ENCODE measurements around the gene CEP41.

CEP41 gene

GRCh38 chr7:130367088-130367755, 73.6 kb downstream of the CEP41 start:
- no peak for DNase-seq

- DNase-seq, result no peak
Measured at GRCh38 chr7:130366564-130366963, 74.3 kb downstream of the CEP41 start.

GRCh38 chr7:130365511-130366441, 75.0 kb downstream of the CEP41 start:
- no peak for DNase-seq

- no peak for DNase-seq
Measured at GRCh38 chr7:130365088-130365487, 75.7 kb downstream of the CEP41 start.

- no peak for DNase-seq
Measured at GRCh38 chr7:130364451-130364850, 76.4 kb downstream of the CEP41 start.

GRCh38 chr7:130363026-130363847, 77.6 kb downstream of the CEP41 start:
- no peak for DNase-seq

GRCh38 chr7:130362251-130362816, 78.5 kb downstream of the CEP41 start:
- no peak for DNase-seq

GRCh38 chr7:130361681-130362080, 79.1 kb downstream of the CEP41 start:
- DNase-seq, result no peak

- DNase-seq, result no peak
Measured at GRCh38 chr7:130360518-130360917, 80.3 kb downstream of the CEP41 start.

GRCh38 chr7:130359276-130359857, 81.4 kb downstream of the CEP41 start:
- DNase-seq, result no peak

GRCh38 chr7:130358471-130358870, 82.3 kb downstream of the CEP41 start:
- no peak for DNase-seq

- DNase-seq, result no peak
Measured at GRCh38 chr7:130356876-130357611, 83.8 kb downstream of the CEP41 start.

- no peak for DNase-seq
Measured at GRCh38 chr7:130356121-130356875, 84.5 kb downstream of the CEP41 start.

GRCh38 chr7:130353196-130353595, 87.6 kb downstream of the CEP41 start:
- DNase-seq, result no peak

GRCh38 chr7:130352194-130353074, 88.4 kb downstream of the CEP41 start:
- DNase-seq, result no peak

- DNase-seq, result no peak
Measured at GRCh38 chr7:130351791-130352090, 89.1 kb downstream of the CEP41 start.

GRCh38 chr7:130350945-130351790, 89.6 kb downstream of the CEP41 start:
- DNase-seq, result no peak

- no peak for DNase-seq
Measured at GRCh38 chr7:130349911-130350782, 90.7 kb downstream of the CEP41 start.
